Mononuclear cell (primary cell): ENCODE measurements around the gene SCRT2. TPM values are rescaled to one million over a fixed set of nuclear protein-coding genes. Genes with fewer than 3 reads are reported as not detected.
"Not testable (repeated sequence)": the region's sequence is repeated elsewhere in the genome, so short reads cannot be mapped to it uniquely, and the experiment has no call there.

Experiments
- H3K27me3 ChIP-seq: 2 replicates; pipeline ENCODE4 v1.6.0; 2011; ENCODE audit warnings: low read length, control low read depth; ENCODE audit not compliant: insufficient read depth
- H3K4me1 ChIP-seq: 2 replicates; pipeline ENCODE4 v1.5.1; 2011; ENCODE audit warnings: mild to moderate bottlenecking, low read length, control low read depth; ENCODE audit not compliant: insufficient read depth
- H3K4me3 ChIP-seq: 2 replicates; pipeline ENCODE4 v1.5.1; 2011; ENCODE audit warnings: mild to moderate bottlenecking, low read length, moderate library complexity
- H3K9me3 ChIP-seq: 2 replicates; pipeline ENCODE4 v1.5.1; 2011; ENCODE audit warnings: low read depth, mild to moderate bottlenecking, control low read depth, low read length
- total RNA-seq: library from RNA; depleted of rRNA; stranded (reverse); fragments of >200 nt; gene quantifications from one replicate; pipeline ENCODE4 v1.2.3, GENCODE V29; 2012

The SCRT2 gene
- total RNA-seq, 1 donor: not detected

DNA sequence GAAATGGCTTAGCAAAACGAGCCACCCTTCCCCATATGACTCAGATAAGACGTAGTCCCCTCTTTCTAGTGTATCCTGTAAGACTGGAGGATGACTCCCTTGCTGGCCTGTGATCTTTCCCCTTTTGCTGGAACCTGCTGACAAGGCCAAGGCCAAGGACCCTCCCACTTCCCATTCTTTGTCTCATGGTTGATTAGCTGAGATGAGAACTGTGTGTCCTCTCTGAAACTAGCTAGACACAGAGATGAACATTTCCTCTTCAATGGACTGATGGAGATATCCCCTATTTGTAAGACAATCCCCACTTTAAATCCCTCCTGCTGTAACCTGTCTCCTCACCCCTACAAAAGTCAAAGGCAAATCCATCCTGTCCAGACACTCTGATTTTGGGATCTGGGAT, 33.4 kb upstream of the SCRT2 start:
- Histone ChIP-seq H3K4me3 (no peak overlapping the region), H3K27me3 (peaks cover 23% of the 10 kb centered on the region), H3K4me1 (no peaks in the 10 kb centered on the region), H3K9me3 (no peaks in the 10 kb centered on the region)

DNA sequence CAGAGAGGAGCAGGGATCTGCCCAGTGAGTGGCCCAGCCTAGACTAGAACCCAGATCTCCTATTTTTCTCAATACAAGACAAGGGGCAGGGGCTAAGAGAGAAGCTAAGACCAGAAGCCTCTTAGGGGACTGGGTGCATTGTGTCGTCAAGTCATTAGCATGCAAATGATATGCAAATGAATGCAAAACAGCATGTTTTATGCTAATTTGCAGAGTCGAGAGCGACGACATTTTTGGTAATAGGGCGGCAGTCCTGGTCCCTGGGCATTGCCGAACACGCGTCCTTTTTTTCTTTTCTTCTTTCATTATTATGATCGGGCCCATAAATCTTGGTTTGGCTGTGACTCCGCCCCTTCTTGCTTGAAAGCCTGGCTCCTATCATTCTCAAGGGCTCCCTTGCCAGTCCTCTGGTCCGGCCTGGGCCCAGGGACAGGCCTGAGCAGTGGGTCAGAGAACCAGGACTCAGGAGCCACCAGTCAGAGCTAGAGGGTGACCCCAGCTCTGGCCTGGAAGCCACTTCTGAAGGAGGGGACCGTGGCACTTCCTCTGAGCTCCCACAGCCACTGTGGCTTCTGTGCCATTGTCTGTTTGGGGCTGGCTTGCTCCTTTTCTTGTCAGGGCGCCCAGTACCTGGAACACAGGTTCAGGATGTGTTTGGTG, 32.0 kb upstream of the SCRT2 start:
- Histone ChIP-seq H3K9me3 (no peaks in the 10 kb centered on the region), H3K27me3 (peaks cover 23% of the 10 kb centered on the region), H3K4me1 (no peaks in the 10 kb centered on the region), H3K4me3 (no peak overlapping the region)

DNA sequence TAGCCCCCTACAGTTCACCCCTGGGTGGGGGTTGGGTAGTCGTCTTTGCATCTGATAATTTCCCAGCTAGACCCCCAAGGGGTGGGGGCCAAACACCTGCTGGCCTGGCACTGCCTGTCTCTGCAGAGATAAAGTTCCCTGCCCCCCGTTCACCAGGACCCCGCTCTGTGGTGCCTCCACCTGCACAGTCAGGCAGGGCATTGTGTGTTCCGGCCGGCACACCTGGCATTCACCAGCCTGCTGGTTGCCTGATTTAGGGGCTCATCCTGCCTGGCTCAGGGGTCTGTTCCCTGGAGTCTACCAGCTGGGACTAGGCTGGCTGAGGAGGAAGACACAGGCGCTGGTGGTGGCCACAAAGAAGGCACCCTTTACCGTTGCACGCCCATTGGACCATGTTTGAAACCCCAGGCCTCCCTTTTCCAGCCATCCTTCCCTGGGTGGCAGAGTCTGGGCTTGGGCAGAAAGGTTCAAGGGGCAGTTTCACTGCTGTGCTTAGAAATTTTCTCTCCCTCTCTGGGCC, 30.8 kb upstream of the SCRT2 start:
- peaks cover 16% of the 10 kb centered on the region for H3K27me3 ChIP-seq
- H3K4me3 ChIP-seq: no peak overlapping the region
- H3K4me1 ChIP-seq: no peaks in the 10 kb centered on the region
- no peaks in the 10 kb centered on the region for H3K9me3 ChIP-seq

DNA sequence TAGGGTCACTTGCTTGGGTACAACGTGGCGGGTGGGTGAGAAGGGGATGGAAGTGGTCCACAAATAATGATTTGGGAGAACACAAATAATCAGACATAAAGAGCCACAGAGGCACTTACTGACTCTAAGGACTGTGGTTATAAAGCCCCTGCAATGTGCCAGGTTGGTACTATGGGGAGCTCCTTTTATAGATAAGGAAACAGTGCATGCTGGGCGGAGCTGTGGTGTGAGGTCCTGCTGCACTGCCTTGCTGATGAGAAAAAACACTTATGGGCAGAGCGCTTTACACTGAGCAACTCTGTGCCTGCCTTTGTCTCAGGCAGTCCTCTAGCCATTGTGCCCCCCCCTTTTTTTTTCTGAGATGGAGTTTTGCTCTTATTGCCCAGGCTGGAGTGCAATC, 29.1 kb upstream of the SCRT2 start:
- no peaks in the 10 kb centered on the region for H3K4me1 ChIP-seq
- H3K4me3 ChIP-seq: no peak overlapping the region
- no peaks in the 10 kb centered on the region for H3K9me3 ChIP-seq
- H3K27me3 ChIP-seq: peaks cover 8% of the 10 kb centered on the region

DNA sequence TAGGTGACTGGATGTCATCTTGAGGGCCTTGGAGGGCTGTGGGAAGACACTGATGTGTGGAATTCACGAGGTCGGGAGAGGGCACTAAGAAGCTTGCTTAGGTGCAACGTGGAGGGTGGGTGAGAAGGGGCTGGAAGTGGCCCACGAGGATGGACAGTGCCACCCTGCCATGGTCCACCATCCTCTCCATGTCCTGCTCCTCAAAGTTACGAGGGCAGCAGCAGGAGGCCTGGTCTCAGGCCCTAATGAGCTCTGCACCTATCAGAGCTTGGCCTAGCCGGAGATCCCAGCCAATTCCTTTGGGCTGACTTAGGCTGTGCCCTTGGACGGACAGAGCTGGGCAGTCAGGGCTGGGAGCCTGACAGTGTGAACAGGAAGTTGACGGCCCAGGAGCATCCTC, 27.8 kb upstream of the SCRT2 start:
- Histone ChIP-seq H3K9me3 (no peaks in the 10 kb centered on the region), H3K4me3 (no peak overlapping the region), H3K27me3 (no peaks in the 10 kb centered on the region), H3K4me1 (no peaks in the 10 kb centered on the region)

DNA sequence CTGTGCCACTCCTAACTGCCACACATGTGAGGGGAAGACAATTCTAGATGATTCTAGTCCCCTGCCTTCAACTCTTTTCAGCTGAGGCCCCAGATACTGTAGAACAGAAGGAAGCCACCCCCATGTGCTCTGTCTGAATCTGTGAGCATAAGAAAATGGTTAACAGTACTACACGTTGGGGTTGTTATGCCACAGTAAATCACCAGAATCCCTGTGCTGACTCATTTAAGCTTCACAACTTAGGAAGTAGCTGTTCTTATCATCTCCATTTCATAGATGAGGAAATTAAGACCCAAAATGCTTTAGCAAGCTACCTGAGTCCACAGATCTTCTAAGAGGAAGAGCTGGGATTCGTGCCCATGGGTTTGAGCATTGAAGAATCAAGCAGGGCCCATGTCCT, 27.4 kb upstream of the SCRT2 start:
- H3K4me3 ChIP-seq: no peak overlapping the region
- no peaks in the 10 kb centered on the region for H3K27me3 ChIP-seq
- H3K4me1 ChIP-seq: no peaks in the 10 kb centered on the region
- no peaks in the 10 kb centered on the region for H3K9me3 ChIP-seq

DNA sequence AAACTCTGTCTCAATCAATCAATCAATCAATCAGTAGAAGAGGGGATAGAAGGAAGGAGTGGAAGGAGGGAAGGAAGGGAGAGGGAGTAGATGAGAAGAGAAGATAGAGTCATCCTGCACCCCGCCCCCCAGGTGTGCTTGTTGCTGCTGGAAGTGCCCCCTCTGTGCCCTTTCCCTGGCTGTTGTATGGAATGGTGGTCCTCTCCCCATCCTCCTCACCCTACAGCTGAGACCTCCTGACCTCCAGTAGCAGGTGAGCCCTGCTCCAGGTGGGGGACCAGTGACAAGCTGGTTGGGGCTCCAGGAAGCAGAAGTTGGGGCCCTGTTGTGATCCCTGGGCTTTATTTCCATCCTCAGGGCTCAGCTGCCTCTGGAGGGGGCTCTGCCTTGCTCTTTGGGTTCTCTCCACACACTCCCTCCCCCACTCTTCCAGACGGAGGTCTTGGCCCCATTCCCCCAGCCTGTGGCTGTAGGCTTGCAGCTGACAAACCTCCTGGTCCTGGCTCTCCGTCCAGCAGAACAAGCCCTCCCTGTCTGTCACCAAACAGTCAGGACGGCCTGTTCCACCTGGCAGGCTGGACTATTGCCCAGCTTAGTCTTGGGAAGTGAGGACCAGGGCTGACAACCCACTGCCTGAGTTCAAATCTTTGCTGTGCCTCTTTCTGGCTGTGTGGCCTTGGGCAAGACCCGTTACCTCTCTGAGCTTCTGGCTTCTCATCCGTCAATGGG, 26.0 kb upstream of the SCRT2 start:
- Histone ChIP-seq H3K4me3 (no peak overlapping the region), H3K4me1 (no peaks in the 10 kb centered on the region), H3K9me3 (no peaks in the 10 kb centered on the region), H3K27me3 (no peaks in the 10 kb centered on the region)

DNA sequence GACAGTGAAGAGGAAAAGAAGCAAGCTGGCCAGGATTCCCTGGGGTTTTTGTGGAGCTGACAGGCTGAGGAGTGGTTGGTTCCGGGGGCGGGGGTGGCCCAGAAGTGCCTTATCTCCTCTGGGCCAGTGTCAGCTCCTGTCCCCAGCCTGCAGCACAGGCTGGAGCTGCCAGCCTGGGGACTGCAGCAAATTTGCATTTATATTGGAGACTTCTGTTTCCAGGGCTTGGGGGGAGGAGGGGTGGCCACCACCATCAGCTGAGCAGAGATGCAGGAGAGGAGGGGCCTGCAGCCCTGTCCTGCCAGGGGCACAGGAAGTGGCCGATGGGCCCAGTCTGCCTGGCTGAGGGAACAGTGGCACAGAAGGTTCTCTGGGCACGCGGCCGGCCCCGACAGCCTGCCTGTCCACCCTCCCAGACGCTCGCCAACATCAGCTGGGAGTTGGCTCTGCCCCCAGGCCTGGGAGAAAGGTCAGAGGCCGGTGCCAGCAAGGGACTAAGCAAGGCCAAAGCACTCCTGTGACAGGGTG, 24.3 kb upstream of the SCRT2 start:
- no peaks in the 10 kb centered on the region for H3K27me3 ChIP-seq
- no peaks in the 10 kb centered on the region for H3K4me1 ChIP-seq
- no peak overlapping the region for H3K4me3 ChIP-seq
- no peaks in the 10 kb centered on the region for H3K9me3 ChIP-seq

DNA sequence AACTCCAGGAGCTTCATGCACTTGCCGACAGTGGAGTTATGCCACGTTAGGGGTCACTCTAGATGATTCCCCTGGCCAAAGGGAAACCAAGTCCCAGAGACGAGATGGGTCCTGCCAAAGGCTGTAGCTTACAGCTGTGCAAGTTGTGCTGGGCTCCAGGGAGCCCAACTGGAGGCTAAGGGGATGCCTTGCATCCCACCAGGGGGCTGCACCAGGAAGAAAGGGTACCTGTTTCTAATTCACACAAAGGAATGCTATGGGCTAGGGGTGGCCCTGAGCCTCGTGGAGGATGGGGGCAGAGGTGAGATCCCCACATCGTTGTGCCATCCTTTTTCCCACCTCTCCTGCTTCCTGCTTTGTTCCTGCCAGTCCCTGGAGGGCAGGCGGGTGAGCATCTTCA, 23.7 kb upstream of the SCRT2 start:
- H3K4me1 ChIP-seq: no peaks in the 10 kb centered on the region
- H3K27me3 ChIP-seq: no peaks in the 10 kb centered on the region
- H3K4me3 ChIP-seq: no peak overlapping the region
- H3K9me3 ChIP-seq: no peaks in the 10 kb centered on the region

DNA sequence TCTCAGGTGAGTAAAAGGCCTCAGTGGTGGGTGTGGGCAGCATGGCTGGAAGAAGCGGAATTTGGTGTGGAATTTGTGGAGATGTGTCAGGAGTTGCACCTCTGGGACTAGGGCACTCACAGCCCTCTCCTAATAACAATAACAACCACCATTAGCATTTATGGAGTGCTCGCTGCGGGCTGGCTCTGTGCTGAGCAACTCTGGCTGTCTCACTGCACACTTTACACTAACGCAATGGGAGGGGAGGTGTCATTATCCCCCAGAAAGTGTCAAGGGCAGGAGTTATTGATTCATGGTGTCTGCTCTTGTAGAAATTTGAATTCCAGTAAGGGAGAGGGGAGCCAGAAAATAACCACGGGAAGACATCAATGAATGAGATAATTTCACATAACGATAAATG, 22.7 kb upstream of the SCRT2 start:
- Histone ChIP-seq H3K4me1 (no peaks in the 10 kb centered on the region), H3K4me3 (no peak overlapping the region), H3K9me3 (no peaks in the 10 kb centered on the region), H3K27me3 (no peaks in the 10 kb centered on the region)

DNA sequence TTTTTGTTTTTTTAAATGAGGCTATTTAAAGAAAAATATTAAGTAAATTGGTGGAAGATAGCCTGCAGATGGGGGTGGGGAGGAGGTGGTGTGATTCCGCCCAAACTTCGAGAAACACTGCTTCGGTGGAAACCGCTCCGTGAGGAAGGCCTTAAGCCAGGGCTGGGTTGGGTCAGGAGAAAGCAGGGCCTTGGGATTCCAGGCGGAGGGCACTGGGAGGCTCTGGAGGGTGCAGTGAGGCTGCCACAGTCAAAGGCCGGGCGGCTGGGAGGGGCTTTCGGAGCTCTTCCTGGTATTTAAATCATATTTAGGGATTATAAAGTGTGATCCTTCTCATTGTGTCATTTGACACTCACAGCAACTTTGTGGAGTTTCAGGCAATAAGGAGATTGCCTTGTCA, 22.2 kb upstream of the SCRT2 start:
- no peaks in the 10 kb centered on the region for H3K4me1 ChIP-seq
- H3K4me3 ChIP-seq: no peak overlapping the region
- H3K27me3 ChIP-seq: no peaks in the 10 kb centered on the region
- H3K9me3 ChIP-seq: no peaks in the 10 kb centered on the region

DNA sequence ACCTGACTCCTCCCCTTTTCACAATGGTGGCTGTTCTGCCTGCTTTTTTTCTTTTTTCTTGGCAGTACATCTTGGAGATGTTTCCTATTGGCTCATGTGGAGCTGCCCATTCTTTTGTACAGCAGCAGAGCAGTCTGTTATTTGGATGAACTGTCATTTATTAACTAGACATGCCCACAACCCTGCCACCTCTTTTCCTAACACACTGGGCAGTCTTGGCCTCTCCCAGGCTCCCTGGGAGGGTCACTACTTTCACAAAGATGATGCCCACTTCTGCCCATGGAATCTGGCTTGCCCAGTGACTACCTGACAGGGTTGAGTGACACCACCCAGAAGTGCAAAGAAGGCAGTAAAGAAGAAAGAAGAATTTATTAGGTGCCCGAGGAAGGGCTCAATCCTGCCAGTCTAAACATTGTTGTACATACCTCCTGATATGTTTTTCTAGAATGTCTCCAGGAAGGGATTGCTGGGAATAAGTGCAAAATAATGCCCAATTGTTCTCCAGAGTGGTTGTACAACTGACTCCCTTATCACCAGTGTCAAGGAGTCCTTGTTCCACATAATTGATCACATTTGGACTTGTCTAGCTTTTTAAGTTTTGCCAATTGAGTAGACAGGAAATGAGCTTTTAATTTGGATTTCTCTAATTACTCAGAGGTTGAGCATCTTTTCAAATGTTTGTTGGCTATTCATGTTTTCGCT, 19.7 kb upstream of the SCRT2 start:
- H3K4me1 ChIP-seq: no peaks in the 10 kb centered on the region
- H3K9me3 ChIP-seq: no peaks in the 10 kb centered on the region
- H3K27me3 ChIP-seq: no peaks in the 10 kb centered on the region
- no peak overlapping the region for H3K4me3 ChIP-seq

DNA sequence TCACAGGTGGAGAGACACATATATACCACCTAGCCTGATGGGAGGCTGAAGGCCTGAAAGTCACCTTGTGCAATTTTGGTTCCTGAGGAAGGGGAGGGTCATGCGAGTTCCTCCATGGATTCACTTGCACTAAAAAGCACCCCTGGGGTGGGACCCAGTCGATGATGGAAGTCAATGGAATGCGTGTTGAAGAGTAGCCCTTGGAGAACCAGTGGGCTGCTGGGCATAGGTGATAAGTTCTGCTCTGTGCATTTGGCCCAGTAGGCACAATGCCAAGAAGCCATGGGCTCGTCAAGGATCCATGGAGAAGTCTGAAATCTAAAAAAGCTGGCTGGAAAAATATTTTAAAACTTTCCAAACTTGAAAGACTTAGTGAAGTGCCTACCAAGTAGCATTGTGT, 18.9 kb upstream of the SCRT2 start:
- no peak overlapping the region for H3K4me3 ChIP-seq
- no peaks in the 10 kb centered on the region for H3K4me1 ChIP-seq
- no peaks in the 10 kb centered on the region for H3K27me3 ChIP-seq
- no peaks in the 10 kb centered on the region for H3K9me3 ChIP-seq

DNA sequence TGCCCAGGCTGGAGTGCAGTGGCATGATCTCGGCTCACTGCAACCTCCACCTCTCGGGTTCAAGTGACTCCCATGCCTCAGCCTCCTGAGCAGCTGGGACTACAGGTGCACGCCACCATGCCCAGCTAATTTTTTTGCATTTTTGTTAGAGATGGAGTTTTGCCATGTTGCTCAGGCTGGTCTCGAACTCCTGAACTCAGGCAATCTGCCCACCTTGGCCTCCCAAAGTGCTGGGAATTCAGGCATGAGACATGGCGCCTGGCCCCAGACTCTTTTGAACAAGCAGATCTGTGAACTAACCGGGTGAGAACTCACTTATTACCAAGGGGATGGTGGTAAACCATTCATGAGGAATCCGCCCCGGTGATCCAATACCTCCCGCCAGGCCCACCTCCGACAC, 18.2 kb upstream of the SCRT2 start:
- H3K9me3 ChIP-seq, H3K27me3 ChIP-seq, H3K4me3 ChIP-seq, H3K4me1 ChIP-seq: not testable (repeated sequence)

DNA sequence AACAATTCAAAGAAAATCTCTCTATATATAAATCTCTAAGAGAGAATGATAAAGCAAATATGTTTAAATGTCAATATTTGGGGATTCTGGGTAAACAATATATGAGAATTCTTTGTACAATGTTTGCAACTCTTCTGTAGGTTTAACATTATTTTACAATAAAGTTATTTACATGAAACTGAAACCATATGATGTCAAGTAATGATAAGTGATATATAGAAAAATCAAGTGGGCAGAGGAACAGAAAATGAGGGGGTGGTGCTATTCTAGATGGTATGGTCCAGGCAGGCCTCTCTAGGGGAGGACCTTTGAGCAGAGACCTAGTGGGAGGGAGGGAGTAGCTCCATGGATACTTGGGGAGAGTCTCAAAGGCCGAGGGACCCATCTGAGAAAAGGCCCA, 16.4 kb upstream of the SCRT2 start:
- H3K4me3 ChIP-seq: no peak overlapping the region
- no peaks in the 10 kb centered on the region for H3K4me1 ChIP-seq
- no peaks in the 10 kb centered on the region for H3K27me3 ChIP-seq
- no peaks in the 10 kb centered on the region for H3K9me3 ChIP-seq
